HG02623 (cell line): ENCODE results near the gene MAGEA4.

Source experiments
- ATAC-seq: cut with Tn5 transposase; IDR thresholded peaks from one replicate; pipeline ENCODE4 v1.9.1; 2021; ENCODE audit warnings: moderate library complexity; ENCODE audit not compliant: unreplicated experiment

Gene MAGEA4

DNA sequence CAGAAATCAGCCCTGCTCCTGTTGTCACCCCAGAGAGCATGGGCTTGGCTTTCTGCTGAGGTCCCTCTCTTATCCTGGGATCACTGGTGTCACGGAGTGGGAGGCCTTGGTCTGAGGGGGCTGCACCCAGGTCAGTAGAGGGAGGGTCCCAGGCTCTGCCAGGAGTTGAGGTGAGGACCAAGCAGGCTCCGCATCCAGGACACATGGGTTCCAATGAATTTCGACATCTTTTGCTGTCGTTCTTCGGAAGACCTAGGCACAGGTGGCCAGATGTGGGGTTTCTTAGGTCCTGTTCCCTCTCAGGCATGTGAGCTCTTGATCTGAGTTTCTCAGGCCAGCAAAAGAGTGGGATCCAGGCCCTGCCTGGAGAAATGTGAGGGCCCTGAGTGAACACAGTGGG, 10.0 kb downstream of the MAGEA4 start:
- no peak for ATAC-seq

DNA sequence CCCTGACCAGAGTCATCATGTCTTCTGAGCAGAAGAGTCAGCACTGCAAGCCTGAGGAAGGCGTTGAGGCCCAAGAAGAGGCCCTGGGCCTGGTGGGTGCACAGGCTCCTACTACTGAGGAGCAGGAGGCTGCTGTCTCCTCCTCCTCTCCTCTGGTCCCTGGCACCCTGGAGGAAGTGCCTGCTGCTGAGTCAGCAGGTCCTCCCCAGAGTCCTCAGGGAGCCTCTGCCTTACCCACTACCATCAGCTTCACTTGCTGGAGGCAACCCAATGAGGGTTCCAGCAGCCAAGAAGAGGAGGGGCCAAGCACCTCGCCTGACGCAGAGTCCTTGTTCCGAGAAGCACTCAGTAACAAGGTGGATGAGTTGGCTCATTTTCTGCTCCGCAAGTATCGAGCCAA, 11.0 kb downstream of the MAGEA4 start:
- ATAC-seq, result no peak

DNA sequence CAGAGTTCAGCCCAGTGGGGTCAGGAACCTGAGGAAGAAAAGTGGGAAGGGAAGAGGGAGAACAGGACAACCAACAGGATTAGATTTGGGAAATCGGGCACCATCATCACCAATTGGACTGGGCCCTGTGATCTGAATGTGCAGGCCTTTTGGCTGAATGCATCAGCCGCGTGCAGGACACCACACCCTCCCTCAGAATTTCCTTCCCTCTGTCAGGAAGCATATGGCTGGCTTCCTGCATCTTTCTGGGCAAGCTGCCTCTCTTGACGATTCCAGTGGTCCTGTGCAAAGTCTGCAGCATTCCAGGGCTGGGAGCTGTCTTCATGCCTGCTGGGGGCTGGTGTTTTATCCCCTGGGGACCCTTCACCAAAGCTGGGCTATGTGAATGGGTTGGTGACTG, 16.4 kb downstream of the MAGEA4 start:
- ATAC-seq, result no peak

DNA sequence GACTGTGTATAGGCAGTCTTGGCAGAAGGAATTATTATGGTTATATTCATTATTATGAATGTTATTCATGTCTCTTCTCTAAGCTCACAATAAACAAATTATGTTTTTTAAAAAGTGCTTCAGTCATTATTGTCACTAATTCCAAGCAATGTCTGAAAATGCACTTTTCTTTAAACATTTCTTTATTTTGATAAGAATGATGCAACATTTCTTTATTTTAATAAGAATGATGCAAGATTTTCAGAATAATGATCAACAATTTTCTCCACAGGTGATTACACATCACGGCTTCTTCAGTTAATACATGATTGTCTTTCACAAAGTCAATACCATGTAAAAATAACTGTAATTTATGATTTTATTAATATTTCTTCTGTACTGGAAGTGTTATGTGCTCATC, 22.7 kb downstream of the MAGEA4 start:
- ATAC-seq, result no peak

DNA sequence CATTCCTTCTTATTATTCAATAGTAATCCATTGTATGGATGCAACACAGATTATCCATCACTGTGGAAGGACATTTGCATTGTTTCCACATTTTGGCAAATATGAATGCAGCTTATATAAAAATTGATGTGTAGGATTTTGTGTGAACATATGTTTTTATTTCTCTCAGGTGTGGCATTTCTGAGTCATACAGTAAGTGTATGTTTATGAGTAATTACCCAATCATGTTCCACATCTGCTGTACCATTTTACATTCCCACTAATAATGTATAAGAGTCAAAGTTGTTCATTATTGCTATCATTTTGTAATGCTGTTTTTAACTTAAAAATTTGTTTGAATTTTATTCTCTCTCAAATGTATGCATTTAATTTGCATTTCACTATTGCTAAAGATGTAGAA, 25.5 kb downstream of the MAGEA4 start:
- ATAC-seq, result no peak

DNA sequence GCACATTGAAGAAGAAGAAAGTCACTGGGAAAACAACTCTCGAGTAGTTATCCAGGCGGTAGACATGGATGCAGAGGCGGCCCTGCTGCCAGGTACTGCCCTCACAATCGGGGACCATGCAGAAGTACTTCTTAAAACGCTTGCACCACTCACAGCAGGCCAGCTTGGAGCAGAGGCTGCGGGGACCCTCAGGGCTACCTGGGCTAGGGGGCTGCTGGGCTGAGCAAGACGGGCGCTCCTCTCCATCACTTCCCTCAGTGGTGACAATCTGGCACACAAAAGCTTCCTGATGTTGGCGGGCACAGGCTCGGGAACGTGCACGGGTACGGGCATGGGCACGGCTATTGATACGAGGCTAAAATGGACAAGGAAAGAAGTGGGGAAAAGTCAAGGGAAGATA, 42.0 kb downstream of the MAGEA4 start:
- no peak for ATAC-seq

DNA sequence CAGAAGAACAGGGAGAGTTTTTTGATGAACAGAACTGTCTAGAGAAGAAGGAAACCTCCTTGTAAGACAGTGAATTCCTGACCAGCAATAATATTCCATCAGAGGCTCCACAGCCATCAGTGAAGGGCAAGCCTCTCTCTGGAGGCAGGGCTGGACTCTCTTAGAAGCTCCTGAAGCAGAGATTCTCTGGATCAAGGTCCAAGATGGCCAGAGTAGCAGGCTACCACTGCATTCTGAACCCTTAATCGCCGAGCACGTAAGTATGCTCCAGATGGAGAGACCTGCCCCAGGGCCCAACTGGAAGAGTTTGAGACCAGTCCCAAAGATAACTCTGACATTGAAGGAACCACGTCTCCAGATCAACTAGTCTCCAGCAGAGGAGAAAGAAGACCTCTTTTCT, 45.4 kb downstream of the MAGEA4 start:
- ATAC-seq, result no peak

DNA sequence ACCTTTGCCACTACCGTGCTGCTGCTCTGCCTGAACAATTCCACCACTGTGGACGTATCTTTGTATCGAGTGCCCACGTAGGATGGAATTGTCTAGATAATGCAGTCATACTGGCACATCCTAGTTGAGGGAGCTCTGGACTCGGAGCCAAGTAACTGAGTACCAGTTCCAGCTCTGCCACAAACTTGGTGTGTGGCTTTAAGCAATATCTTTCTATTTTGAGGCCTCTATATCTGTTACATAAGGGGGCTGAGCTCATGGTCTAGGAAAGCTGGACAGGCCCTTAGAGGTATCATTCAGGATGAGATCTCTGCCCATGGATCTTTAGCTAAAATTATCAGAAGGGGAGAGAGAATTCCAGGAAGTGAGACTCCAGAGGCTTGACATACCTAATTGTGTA, 49.3 kb downstream of the MAGEA4 start:
- ATAC-seq, result no peak

DNA sequence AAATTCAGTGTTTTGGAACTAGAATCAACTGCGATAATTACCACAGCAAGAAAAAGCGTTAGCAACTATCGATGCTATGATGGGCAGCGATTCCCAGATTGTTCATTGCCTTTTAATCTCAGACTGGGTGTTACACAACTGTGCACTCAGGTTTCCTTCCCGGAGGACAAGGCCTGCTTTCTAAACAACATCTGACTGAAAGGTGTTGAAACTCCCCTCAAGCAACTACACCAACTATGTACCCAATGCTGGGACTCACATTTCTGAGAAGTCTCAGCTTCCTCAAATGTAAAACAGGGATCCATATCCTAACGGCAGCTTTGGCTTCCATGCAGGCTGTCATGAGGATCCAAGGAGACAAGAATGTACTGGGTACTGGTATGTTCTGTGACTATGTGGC, 53.5 kb downstream of the MAGEA4 start:
- no peak for ATAC-seq

DNA sequence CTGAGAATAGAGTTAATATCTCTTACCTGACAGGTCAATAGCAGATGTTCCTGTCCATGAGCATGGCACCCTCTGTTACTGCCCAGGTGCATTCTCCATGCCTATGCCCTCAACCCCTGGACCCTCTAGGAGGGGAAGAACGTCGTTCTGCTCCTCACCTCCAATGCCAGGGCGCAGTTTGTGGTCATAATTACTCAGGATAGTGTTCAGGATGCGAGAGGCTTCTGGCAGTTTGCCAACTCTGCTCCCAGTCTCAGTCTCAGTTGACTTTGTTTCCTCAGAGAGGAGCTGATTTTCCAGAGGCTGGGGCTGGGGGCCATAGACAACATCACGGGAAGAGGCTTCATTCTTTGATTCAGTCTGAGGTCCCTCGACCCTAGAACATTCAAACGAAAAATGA, 57.3 kb downstream of the MAGEA4 start:
- no peak for ATAC-seq

DNA sequence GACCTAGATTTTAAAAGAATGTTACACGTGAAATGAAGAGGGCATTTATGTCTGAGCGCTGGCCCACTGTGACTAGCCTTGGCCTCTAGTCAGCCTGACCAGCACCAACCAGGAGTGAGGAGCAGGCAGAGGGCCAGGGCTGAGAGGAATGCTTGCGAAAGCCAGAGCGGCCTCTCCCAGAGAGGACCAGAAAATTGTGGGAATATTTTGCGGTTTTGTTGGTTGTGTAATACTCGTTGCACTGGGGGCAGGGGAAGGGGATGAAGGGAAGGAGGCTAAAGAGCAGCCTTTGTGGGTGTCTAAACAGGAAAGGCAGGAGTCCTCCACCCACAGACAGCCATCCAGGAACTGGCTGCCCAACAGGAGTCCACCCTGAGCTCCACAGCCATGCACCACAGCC, 58.0 kb downstream of the MAGEA4 start:
- ATAC-seq, result no peak

DNA sequence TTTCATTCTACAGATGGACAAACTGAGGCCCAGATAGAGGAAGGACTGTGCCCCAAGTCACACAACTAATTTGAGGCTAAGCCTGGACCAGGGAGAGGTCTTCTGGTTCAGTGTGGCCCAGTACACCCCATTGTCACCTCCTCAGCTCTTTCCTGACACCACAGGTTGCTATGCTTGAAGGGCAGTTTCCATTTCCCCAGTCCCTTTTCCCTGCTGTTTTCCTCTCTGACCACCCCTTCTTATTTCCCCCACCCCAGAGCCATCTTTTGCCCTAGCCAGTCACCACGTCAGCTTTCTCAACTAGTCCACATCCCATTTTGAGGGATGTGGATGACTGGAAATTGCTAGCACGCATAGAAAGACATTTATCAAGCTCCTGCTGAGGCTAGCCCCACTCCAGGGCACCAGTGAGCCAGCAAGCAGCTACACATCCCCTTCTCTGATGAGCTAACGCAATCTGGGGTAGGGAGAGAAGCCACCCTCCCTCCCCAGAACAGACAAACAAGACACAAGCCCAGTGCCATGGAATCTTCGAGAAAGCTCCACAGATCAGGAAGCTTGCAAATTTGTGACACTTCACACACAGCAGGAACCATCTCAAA, 60.5 kb downstream of the MAGEA4 start:
- ATAC-seq, result no peak

DNA sequence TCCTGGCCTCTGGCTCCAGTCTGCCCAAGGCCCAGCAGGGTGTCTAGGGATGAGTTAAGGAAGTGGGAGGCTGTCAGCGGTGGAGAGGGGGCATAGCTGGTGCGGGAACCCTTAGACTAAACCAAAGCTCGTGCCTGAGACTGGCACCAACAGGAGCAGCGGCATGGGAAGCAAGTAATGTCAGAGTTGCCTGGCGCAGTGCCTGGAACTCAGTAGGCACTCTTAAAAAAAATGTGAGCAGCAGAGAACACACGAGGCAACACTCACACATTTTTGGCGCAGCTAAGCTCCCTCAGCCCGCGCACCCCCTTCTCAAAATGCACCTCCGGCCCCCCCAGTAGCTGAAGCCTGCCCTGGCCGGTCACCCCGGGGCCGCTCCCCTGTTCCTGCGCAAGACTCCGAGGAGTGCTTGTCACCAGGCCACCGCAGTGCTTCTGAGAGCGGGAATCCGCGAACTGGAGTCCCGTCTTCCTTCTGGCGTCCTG, 61.2 kb downstream of the MAGEA4 start:
- ATAC-seq, result no peak
